ENCODE measurements around the gene CDC42BPB. TPM values are rescaled to one million over a fixed set of nuclear protein-coding genes. Genes with fewer than 3 reads are reported as not detected.
"Not testable (repeated sequence)": the region's sequence is repeated elsewhere in the genome, so short reads cannot be mapped to it uniquely, and the experiment has no call there.

CDC42BPB gene
- polyA plus RNA-seq, 3 donors from 2014 or later: not detected

DNA sequence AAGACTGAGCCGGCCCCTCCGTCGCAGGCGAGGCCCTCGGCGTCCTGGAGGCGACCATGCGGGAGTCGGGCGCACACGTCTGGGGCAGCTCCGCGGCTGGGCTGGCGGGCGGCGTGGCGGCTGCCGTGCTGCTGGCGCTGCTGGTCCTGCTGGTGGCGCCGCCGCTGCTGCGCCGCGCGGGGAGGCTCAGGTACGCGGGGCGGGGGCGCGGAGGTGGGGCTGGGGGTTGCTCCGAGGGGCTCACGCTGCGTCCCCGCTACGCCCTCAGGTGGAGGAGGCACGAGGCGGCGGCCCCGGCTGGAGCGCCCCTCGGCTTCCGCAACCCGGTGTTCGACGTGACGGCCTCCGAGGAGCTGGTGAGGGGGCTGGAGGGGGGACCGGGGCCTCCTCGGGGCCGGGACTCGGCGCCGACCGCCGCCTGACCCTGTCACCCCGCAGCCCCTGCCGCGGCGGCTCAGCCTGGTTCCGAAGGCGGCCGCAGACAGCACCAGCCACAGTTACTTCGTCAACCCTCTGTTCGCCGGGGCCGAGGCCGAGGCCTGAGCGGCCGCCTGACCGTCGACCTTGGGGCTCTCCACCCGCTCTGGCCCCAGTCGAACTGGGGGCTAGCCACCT, 127.1 kb downstream of the CDC42BPB start:
- Mint-ChIP-seq H3K27me3 (ENCODE audit: low read depth in 3 of 3) (peaks cover 0 to 8% (median 4%) of the 10 kb centered on the region in 3 donors), H3K36me3 (no peaks in the 10 kb centered on the region), H3K4me1 (peaks cover 0 to 3% of the 10 kb centered on the region in 2 donors), H3K4me3 (peak overlapping the region in 1 of 5 donors; percentile 3), H3K27ac (no peak overlapping the region), H3K9me3 (no peaks in the 10 kb centered on the region)
- DNase-seq: no peak

DNA sequence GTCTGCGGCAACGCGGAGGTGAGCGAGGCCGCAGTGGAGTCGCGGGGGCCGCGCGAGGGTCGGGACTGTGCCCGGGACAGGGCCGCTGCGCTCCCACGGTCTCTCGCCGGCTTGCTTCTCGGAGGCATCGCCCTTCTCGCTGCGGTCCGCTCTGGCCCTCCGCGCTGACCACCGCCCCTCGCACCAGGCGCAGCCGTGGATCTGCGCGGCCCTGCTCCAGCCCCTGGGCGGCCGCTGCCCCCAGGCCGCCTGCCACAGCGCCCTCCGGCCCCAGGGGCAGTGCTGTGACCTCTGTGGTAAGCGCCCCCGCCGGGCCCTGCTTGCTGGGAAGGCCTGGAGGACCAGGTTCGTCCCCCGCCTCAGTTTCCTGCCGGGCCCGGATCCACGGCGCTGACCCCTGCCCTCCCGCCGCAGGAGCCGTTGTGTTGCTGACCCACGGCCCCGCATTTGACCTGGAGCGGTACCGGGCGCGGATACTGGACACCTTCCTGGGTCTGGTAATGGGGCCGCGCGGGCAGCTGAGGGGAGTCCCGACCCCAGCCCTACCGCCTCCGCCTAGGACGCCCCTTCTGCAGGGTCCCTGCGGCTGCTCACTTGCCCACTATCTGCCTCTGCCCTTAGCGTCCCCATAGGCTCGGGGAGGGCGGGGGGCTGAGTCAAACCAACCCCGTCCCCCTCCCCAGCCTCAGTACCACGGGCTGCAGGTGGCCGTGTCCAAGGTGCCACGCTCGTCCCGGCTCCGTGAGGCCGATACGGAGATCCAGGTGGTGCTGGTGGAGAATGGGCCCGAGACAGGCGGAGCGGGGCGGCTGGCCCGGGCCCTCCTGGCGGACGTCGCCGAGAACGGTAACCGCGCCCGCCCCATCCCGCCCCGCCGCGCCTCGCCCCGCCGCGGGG, 127.9 kb downstream of the CDC42BPB start:
- no peaks in the 10 kb centered on the region for H3K36me3 Mint-ChIP-seq
- no peak overlapping the region for H3K27ac Mint-ChIP-seq
- H3K4me3 Mint-ChIP-seq: peak overlapping the region in 1 of 5 donors; percentile 46
- no peak for DNase-seq
- peaks cover 0 to 8% (median 6%) of the 10 kb centered on the region in 3 donors for H3K27me3 Mint-ChIP-seq (ENCODE audit: low read depth in 3 of 3)
- H3K9me3 Mint-ChIP-seq: no peaks in the 10 kb centered on the region
- H3K4me1 Mint-ChIP-seq: peaks cover 0 to 3% of the 10 kb centered on the region in 2 donors

DNA sequence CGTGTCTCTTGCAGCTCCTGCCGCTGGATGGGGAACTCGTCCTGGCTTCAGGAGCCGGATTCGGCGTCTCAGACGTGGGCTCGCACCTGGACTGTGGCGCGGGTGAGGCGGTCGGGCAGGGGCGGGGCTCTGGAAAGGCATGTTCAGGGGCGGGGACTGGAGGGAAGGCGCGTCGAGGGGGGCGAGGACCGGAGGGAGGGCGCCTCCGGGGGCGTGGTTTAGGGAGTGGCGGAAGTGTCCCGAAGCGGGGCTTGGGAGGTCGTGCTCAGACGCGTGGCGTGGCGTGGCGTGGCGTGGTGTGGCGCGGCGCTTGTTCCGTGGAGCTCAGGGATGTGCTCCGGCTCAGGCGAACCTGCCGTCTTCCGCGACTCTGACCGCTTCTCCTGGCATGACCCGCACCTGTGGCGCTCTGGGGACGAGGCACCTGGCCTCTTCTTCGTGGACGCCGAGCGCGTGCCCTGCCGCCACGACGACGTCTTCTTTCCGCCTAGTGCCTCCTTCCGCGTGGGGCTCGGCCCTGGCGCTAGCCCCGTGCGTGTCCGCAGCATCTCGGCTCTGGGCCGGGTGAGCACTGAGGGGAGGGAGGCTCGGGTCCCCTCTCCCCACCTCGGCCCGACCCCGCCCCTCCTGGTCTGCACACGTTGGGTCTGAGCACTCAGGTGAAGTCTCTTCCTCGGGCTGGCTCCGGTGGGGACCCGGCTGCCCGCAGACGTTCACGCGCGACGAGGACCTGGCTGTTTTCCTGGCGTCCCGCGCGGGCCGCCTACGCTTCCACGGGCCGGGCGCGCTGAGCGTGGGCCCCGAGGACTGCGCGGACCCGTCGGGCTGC, 128.7 kb downstream of the CDC42BPB start:
- Mint-ChIP-seq H3K4me3 (peak overlapping the region; percentile 69 to 83 (median 82)), H3K27me3 (ENCODE audit: low read depth in 3 of 3) (peaks cover 1 to 10% (median 7%) of the 10 kb centered on the region in 3 donors), H3K9me3 (no peaks in the 10 kb centered on the region), H3K27ac (no peak overlapping the region), H3K4me1 (peaks cover 0 to 3% of the 10 kb centered on the region in 2 donors), H3K36me3 (no peaks in the 10 kb centered on the region)
- DNase-seq: peak; percentile 63 to 68 (median 65)

DNA sequence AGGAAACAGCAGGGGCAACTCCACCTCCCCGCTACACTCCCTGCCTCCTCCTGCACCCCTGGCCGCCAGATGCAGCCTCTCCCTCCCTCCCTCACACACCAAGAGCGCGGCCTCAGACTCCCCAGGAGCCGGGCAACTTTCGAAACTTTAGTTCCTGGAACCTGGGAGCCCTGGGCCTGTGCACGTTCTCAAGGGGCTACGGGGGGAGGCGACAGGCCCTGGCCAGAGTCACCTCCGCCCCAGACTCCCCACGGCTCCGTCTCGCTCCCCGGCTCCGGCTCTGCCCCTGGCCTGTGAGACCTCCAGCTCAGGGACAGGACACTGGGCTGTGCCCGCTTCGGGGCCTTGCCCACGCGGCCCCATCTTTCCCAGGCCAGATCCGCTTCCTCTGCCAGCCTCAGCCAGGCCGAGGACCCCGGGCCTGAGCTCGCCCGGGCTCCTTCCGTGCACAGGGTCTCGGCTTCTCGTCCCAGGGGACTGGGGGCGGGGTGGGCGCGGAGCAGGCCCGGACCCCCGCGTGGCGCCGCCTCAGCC, 129.4 kb downstream of the CDC42BPB start:
- no peak for DNase-seq
- no peak overlapping the region for H3K27ac Mint-ChIP-seq
- H3K9me3 Mint-ChIP-seq: no peaks in the 10 kb centered on the region
- peaks cover 1 to 10% (median 7%) of the 10 kb centered on the region in 3 donors for H3K27me3 Mint-ChIP-seq (ENCODE audit: low read depth in 3 of 3)
- H3K4me3 Mint-ChIP-seq: peak overlapping the region; percentile 53 to 82 (median 56)
- H3K36me3 Mint-ChIP-seq: no peaks in the 10 kb centered on the region
- H3K4me1 Mint-ChIP-seq: peaks cover 0 to 3% of the 10 kb centered on the region in 2 donors

DNA sequence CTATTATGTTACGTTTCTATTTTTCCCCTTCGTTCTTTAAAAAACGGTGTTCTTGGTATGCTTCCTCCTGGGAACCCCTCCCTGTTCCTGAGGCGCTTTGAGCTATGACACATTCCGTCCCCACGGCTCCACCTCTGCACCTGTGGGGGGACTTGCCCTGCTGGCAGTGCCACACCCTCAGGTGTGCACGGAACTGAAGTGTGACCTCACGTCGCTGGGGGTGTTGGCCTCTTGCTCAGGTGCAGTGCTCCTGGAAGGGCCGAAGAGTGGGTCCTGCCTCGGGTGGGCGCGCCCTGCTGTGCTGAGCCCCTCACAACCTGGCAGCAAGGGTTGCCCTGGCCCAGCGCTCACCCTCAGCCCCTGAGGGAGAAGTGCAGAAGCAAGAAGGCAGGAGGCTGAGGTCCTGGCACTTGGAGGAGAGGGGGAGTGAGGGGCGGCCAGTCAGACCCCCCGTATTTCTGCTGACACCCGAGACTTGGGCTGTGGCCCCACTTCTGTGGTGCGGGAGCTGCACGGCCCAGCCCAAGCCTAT, 129.9 kb downstream of the CDC42BPB start:
- H3K4me3 Mint-ChIP-seq: peak overlapping the region; percentile 53 to 82 (median 56)
- no peak for DNase-seq
- H3K36me3 Mint-ChIP-seq: no peaks in the 10 kb centered on the region
- H3K9me3 Mint-ChIP-seq: no peaks in the 10 kb centered on the region
- H3K27ac Mint-ChIP-seq: no peak overlapping the region
- peaks cover 0 to 3% of the 10 kb centered on the region in 2 donors for H3K4me1 Mint-ChIP-seq
- H3K27me3 Mint-ChIP-seq (ENCODE audit: low read depth in 3 of 3): peaks cover 1 to 10% (median 7%) of the 10 kb centered on the region in 3 donors

DNA sequence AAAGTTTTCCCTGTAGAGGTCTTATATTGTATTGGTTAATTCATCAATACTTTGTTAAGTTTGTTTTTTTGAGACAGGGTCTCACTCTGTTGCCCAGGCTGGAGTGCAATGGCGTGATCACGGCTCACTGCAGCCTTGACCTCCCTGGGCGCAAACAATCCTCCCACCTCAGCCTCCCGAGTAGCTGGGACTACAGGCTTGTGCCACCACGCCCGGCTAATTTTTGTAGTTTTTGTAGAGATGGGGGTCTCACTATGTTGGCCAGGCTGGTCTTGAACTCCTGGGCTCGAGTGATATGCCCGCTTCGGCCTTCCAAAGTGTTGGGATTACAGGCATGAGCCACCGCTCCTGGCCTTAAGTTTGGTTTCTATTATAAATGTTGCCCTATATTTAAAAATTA, 130.5 kb downstream of the CDC42BPB start:
- DNase-seq; H3K4me1 Mint-ChIP-seq; H3K4me3 Mint-ChIP-seq; H3K27ac Mint-ChIP-seq; H3K9me3 Mint-ChIP-seq; H3K36me3 Mint-ChIP-seq; H3K27me3 Mint-ChIP-seq (ENCODE audit: low read depth in 3 of 3): not testable (repeated sequence)

DNA sequence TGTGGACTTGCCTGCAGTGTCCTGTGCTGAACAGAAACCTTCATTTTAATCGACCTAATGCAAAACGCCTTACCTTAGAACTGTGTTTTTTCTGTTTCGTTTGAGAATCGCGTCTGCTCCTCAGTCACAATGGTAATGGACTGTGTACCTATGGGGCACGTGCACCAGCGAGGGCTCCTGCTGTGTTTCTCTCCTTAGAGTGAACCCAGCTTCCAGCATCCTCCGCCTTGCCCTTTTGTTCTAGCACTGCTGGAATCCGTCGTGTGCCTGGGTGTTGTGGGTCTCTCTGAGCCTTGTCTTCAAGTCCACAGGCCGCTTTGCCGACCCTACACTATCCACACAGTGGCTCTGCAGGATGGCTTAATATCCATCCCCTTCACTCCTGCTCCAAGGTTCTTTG, 131.2 kb downstream of the CDC42BPB start:
- Mint-ChIP-seq H3K9me3 (no peaks in the 10 kb centered on the region), H3K4me1 (peaks cover 0 to 3% of the 10 kb centered on the region in 2 donors), H3K4me3 (no peak overlapping the region), H3K27me3 (ENCODE audit: low read depth in 3 of 3) (peaks cover 1 to 6% (median 6%) of the 10 kb centered on the region in 3 donors), H3K27ac (no peak overlapping the region), H3K36me3 (no peaks in the 10 kb centered on the region)
- no peak for DNase-seq

DNA sequence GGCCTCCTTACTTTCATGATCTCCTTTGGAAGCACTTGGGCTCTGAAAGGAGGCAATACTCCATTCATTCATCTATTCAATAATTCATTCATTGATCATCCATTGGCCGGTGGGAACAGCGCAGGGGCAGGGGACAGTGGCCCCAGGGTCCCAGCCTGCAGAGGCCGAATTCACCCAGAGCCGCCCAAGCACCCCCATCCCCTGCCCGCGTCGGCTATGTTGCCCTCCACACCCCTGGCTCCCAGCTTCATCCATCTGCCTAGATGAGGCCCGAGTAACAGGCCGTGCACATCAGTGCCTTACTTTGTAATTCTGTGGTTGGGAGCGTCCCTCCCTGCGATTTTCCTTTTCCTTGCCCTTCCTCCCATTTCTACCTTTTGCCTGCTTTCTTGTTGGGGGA, 131.7 kb downstream of the CDC42BPB start:
- no peak overlapping the region for H3K4me3 Mint-ChIP-seq
- no peak overlapping the region for H3K27ac Mint-ChIP-seq
- no peaks in the 10 kb centered on the region for H3K36me3 Mint-ChIP-seq
- peaks cover 0 to 3% of the 10 kb centered on the region in 2 donors for H3K4me1 Mint-ChIP-seq
- DNase-seq: no peak
- no peaks in the 10 kb centered on the region for H3K9me3 Mint-ChIP-seq
- peaks cover 1 to 6% (median 6%) of the 10 kb centered on the region in 3 donors for H3K27me3 Mint-ChIP-seq (ENCODE audit: low read depth in 3 of 3)

DNA sequence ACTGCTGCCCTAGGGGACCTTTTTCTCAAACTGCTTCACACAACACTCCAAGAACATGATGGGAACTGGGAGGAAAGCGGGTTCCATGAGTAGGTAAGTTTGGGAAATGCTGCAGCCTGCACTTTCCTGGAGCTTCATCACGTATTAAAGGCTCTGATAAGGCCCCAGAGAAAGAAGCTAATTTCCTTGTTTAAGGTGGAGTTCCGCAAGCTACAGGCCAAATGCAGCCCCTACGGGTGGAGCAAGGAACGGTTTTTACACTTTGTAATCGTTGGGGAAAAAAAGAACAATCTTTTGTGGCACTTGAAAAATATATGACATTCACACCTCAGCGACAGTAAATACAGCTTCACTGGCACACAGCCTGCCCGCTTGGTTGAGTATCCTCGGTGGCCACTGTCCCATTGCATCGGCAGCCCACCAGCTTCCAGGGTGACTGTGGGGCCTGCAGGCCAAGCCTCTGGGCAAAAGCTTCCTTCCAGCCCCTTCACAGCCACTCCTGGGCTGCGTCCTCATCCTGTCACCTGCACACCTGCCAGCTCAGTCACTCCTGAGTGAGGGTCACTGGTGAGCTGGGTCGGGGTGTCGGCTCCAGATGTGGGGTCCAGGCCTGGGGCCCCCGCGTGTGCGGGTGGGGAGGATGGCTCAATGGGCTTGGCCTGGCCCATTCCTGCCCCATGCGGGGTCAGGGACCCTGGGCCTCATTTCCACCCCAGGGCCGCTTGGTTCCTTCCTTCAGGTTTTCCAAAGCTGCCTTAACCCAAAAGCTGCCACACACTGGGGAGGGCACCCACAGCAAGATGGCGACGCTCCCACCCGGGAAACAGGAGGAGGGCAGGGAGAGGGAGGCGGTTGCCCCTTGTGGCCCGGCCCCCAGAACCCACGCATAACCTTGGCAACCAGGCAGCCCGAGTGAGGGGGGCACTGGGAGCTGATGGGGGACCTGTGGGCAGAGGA, 132.4 kb downstream of the CDC42BPB start:
- no peak overlapping the region for H3K27ac Mint-ChIP-seq
- no peaks in the 10 kb centered on the region for H3K9me3 Mint-ChIP-seq
- no peaks in the 10 kb centered on the region for H3K36me3 Mint-ChIP-seq
- no peak overlapping the region for H3K4me3 Mint-ChIP-seq
- peaks cover 0 to 3% of the 10 kb centered on the region in 2 donors for H3K4me1 Mint-ChIP-seq
- peaks cover 1 to 6% (median 6%) of the 10 kb centered on the region in 3 donors for H3K27me3 Mint-ChIP-seq (ENCODE audit: low read depth in 3 of 3)
- no peak for DNase-seq

DNA sequence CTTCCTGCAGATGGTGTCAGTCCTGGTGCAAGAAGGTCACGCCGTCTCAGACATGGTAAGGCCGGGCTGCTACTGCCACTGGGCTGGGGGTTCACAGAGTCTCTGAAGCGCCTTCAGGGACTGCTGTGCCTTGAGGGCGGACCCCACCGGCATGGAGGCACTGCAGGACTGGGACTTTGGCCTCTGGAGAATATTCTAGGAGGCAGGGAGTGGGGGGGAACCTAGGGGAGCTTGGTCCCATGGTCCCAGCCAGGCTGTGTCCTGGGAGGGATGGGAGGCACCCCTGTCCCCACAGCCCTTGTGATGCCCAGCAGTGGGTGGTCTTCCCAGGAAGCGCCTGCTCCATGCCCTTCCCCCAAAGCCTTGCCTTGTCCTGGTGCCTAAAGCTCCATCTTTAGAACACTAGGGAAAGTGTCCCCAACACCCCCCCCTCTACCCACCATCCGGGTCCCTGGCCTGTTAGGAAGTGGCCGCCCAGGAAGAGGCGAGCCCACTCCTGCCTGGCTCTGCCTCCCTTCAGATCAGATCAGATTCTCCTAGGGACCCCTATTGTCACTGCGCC, 133.3 kb downstream of the CDC42BPB start:
- Mint-ChIP-seq H3K27ac (no peak overlapping the region), H3K4me3 (no peak overlapping the region), H3K4me1 (peaks cover 0 to 3% of the 10 kb centered on the region in 2 donors), H3K27me3 (ENCODE audit: low read depth in 3 of 3) (peaks cover 1 to 6% (median 6%) of the 10 kb centered on the region in 3 donors), H3K36me3 (no peaks in the 10 kb centered on the region), H3K9me3 (no peaks in the 10 kb centered on the region)
- no peak for DNase-seq

DNA sequence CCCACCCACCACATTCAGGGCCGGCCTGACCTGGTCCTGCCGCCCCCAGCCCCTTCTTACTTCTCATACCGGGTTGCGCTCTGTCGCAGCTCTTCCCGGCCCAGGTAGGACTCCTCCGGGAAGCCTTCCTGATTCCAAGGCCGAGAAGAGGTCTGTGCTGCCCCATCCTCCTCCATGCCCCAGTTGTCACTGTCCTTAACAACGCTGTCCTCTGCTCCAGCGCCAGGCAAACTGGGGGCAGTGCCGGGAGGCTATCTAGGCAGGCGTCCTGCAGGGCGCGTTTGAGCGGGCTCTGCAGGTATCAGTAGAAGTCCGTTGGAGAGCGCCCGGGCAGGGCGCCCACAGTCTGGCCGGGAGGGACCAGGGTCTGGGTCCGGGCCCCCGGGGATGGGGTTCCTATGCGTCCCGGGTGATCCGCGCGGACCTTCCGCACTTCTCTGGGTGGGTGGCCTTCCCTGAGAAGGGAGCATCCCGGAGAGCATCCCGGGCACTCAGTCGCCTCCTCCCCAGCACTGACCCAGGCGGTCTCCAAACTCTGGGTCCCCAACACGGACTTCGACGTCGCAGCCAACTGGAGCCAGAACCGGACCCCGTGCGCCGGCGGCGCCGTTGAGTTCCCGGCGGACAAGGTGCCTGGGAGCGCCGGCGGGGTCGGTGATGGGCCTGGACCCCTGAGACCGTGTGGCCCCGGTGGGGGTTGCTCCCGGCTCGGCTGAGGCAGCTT, 134.0 kb downstream of the CDC42BPB start:
- DNase-seq: no peak
- Mint-ChIP-seq H3K4me1 (peaks cover 0 to 1% of the 10 kb centered on the region in 2 donors), H3K4me3 (peak overlapping the region in 1 of 5 donors; percentile 43), H3K9me3 (no peaks in the 10 kb centered on the region), H3K27me3 (ENCODE audit: low read depth in 3 of 3) (peaks cover 1 to 6% (median 6%) of the 10 kb centered on the region in 3 donors), H3K36me3 (no peaks in the 10 kb centered on the region), H3K27ac (no peak overlapping the region)
